IMR-90 (cell line): ENCODE measurements around the gene PRMT7. TPM values are rescaled to one million over a fixed set of nuclear protein-coding genes. Genes with fewer than 3 reads are reported as not detected.

ENCODE experiments used
- ATAC-seq: fragments of 200-7000 bp; cut with Tn5 transposase; 2 replicates; pipeline ENCODE4 v1.9.1; 2020; ENCODE audit warnings: low read depth, mild to moderate bottlenecking, moderate library complexity
- BruUV-seq: library from RNA; stranded (reverse); fragments of 400-500 nt; replicated peaks from 2 replicates; lab custom pipeline; 2021; lab: Mats Ljungman, UMichigan
- CTCF ChIA-PET: fragments of 300-600 bp; formaldehyde crosslinking; extraction: SDS; loops from one replicate; lab custom pipeline; 2021; ENCODE audit warnings: antibody characterized with exemption; lab: Yijun Ruan, JAX
- POLR2A ChIA-PET: fragments of 300-600 bp; sonication (Branson Sonifier 250); formaldehyde crosslinking; loops from one replicate; lab custom pipeline; 2022; ENCODE audit warnings: antibody characterized with exemption; ENCODE audit not compliant: unreplicated experiment; lab: Charles Lee
- DNase-seq: peaks from one replicate; pipeline ENCODE4 v3.0.0; 2013
- H2AFZ ChIP-seq: replicated peaks from 2 replicates; pipeline ENCODE3; 2013; ENCODE audit warnings: low read length, mild to moderate bottlenecking; ENCODE audit not compliant: poor library complexity
- H2AK5ac ChIP-seq: 2 replicates; pipeline ENCODE4 v1.6.1; 2013; ENCODE audit warnings: low read depth, low read length, inconsistent platforms
- H2AK9ac ChIP-seq: replicated peaks from 2 replicates; pipeline ENCODE3; 2013; ENCODE audit warnings: mild to moderate bottlenecking, low read depth, low read length, moderate library complexity; ENCODE audit not compliant: poor library complexity
- H2BK120ac ChIP-seq: 2 replicates; pipeline ENCODE4 v1.6.1; 2013; ENCODE audit warnings: low read depth, low read length, inconsistent platforms
- H2BK15ac ChIP-seq: 3 replicates; pipeline ENCODE4 v1.6.1; 2013; ENCODE audit warnings: low read depth, low read length, inconsistent platforms
- H2BK20ac ChIP-seq: 2 replicates; pipeline ENCODE4 v1.6.1; 2013; ENCODE audit warnings: low read depth, mild to moderate bottlenecking, inconsistent platforms, low read length, moderate library complexity
- H2BK5ac ChIP-seq: 2 replicates; pipeline ENCODE4 v1.6.1; 2013; ENCODE audit warnings: mild to moderate bottlenecking, low read depth, low read length, inconsistent platforms; ENCODE audit not compliant: poor library complexity, severe bottlenecking
- H3K14ac ChIP-seq: replicated peaks from 2 replicates; pipeline ENCODE4 v1.6.1; 2013; ENCODE audit warnings: low read depth, low read length, inconsistent platforms
- H3K18ac ChIP-seq: 2 replicates; pipeline ENCODE4 v1.6.1; 2013; ENCODE audit warnings: low read depth, low read length, control low read depth
- H3K23ac ChIP-seq: 2 replicates; pipeline ENCODE4 v1.6.1; 2013; ENCODE audit warnings: low read depth, low read length, inconsistent platforms
- H3K27ac ChIP-seq: 2 replicates; pipeline ENCODE4 v1.5.1; 2013; ENCODE audit warnings: mild to moderate bottlenecking, control low read depth, low read length; ENCODE audit not compliant: insufficient read depth
- H3K27me3 ChIP-seq: 2 replicates; pipeline ENCODE4 v1.6.1; 2013; ENCODE audit warnings: low read length; ENCODE audit not compliant: control insufficient read depth, insufficient read depth
- H3K36me3 ChIP-seq: 2 replicates; pipeline ENCODE4 v1.6.1; 2013; ENCODE audit warnings: low read length, mixed read lengths; ENCODE audit not compliant: control insufficient read depth, insufficient read depth
- H3K4ac ChIP-seq: 2 replicates; pipeline ENCODE4 v1.6.1; 2013; ENCODE audit warnings: low read depth, low read length, inconsistent platforms
- H3K4me1 ChIP-seq: 2 replicates; pipeline ENCODE4 v1.6.1; 2013; ENCODE audit warnings: low read length, mixed read lengths; ENCODE audit not compliant: control insufficient read depth, insufficient read depth
- H3K4me2 ChIP-seq: 2 replicates; pipeline ENCODE4 v1.6.1; 2013; ENCODE audit warnings: low read depth, mild to moderate bottlenecking, control low read depth, low read length, moderate library complexity
- H3K4me3 ChIP-seq: 2 replicates; pipeline ENCODE4 v1.5.1; 2013; ENCODE audit warnings: low read depth, mild to moderate bottlenecking, control low read depth, low read length, moderate library complexity; ENCODE audit not compliant: insufficient read depth
- H3K56ac ChIP-seq: 2 replicates; pipeline ENCODE4 v1.6.1; 2013; ENCODE audit warnings: low read length, inconsistent platforms; ENCODE audit not compliant: insufficient read depth; ENCODE audit errors: extremely low read depth
- H3K79me1 ChIP-seq, 2 experiments: 2 replicates each; pipeline ENCODE4 v1.6.1; 2013; ENCODE audit warnings: low read length in 2 of 2, inconsistent platforms in 1 of 2, low read depth in 1 of 2
- H3K9ac ChIP-seq: 2 replicates; pipeline ENCODE4 v1.6.1; 2013; ENCODE audit warnings: low read depth, low read length, control low read depth
- H3K9me1 ChIP-seq: 2 replicates; pipeline ENCODE4 v1.6.1; 2013; ENCODE audit warnings: low read length, inconsistent platforms; ENCODE audit not compliant: insufficient read depth
- H3K9me3 ChIP-seq: 2 replicates; pipeline ENCODE4 v1.6.1; 2013; ENCODE audit warnings: low read length; ENCODE audit not compliant: control insufficient read depth, insufficient read depth
- H4K20me1 ChIP-seq: 2 replicates; pipeline ENCODE4 v1.6.1; 2013; ENCODE audit warnings: low read length, inconsistent platforms; ENCODE audit not compliant: insufficient read depth
- H4K5ac ChIP-seq: 2 replicates; pipeline ENCODE4 v1.6.1; 2013; ENCODE audit warnings: mild to moderate bottlenecking, low read depth, low read length, control low read depth
- H4K8ac ChIP-seq, 2 experiments: 2 replicates each; pipeline ENCODE4 v1.6.1; 2013; ENCODE audit warnings: low read depth in 2 of 2, low read length in 2 of 2, control low read depth in 1 of 2, inconsistent platforms in 1 of 2
- H4K91ac ChIP-seq: 2 replicates; pipeline ENCODE4 v1.6.1; 2013; ENCODE audit warnings: low read depth, low read length, inconsistent platforms; ENCODE audit not compliant: insufficient read depth
- BHLHE40 ChIP-seq: fragments of 150-350 bp; IDR thresholded peaks from 2 replicates; pipeline ENCODE4 v1.6.1; 2016; ENCODE audit warnings: mild to moderate bottlenecking, low read depth, low read length
- CEBPB ChIP-seq: IDR thresholded peaks from 2 replicates; pipeline ENCODE4 v1.6.1; 2012; ENCODE audit warnings: low read depth, low read length, improper control_type of control experiment
- MAZ ChIP-seq: IDR thresholded peaks from 2 replicates; pipeline ENCODE4 v1.6.1; 2012; ENCODE audit warnings: low read depth, mild to moderate bottlenecking, low read length, improper control_type of control experiment, moderate library complexity, borderline replicate concordance
- NFE2L2 ChIP-seq: fragments of 150-350 bp; IDR thresholded peaks from 2 replicates; pipeline ENCODE4 v1.6.1; 2016; ENCODE audit warnings: low read depth, mild to moderate bottlenecking, low read length
- RAD21 ChIP-seq: IDR thresholded peaks from 2 replicates; pipeline ENCODE4 v1.6.1; 2012; ENCODE audit warnings: low read length, improper control_type of control experiment
- SMC3 ChIP-seq: fragments of 150-350 bp; IDR thresholded peaks from 2 replicates; pipeline ENCODE4 v1.6.1; 2016; ENCODE audit warnings: low read depth, mild to moderate bottlenecking, antibody characterized with exemption, low read length, moderate library complexity
- WGBS, 2 experiments: methylation state at CpG; one replicate each; pipeline versions ENCODE4 v1.1.5 to v1.1.7; 2013; ENCODE audit warnings: missing lambda C conversion rate in 2 of 2; ENCODE audit not compliant: insufficient read length in 1 of 2; ENCODE audit errors: extremely low coverage in 2 of 2; 5-methylcytosine and 5-hydroxymethylcytosine counted together
- dilution Hi-C: fragments of 300-500 bp; cut with HindIII; formaldehyde crosslinking; loops from one replicate; pipeline ENCODE4 v1.14.3; 2018; ENCODE audit warnings: low sequenced_read_pairs; ENCODE audit not compliant: unreplicated experiment
- in situ Hi-C: fragments of 300-500 bp; cut with MboI; formaldehyde crosslinking; loops from 3 replicates; pipeline ENCODE4 v1.14.3; 2019; ENCODE audit warnings: low sequenced_read_pairs, inconsistent platforms, mixed read lengths
- intact Hi-C: fragments of 100-400 bp; cut with micrococcal nuclease; formaldehyde crosslinking; loops from 2 replicates; pipeline ENCODE4 v1.10.0; 2022
- polyA plus RNA-seq, 3 experiments: library from polyadenylated mRNA; depleted of rRNA; stranded (reverse); fragments of >200 nt; gene quantifications; 2 replicates each; pipeline ENCODE4 v1.2.3, GENCODE V29; 2012; ENCODE audit warnings: low replicate concordance in 1 of 3
- total RNA-seq: library from RNA; depleted of rRNA; stranded (reverse); fragments of >200 nt; gene quantifications from 2 replicates; pipeline ENCODE4 v1.2.3, GENCODE V29; 2012

The PRMT7 gene
- total and polyA plus RNA-seq, 2 of the 4 experiments (the other 2 are of a cell fraction) = 63.1 to 68.6 TPM

DNA sequence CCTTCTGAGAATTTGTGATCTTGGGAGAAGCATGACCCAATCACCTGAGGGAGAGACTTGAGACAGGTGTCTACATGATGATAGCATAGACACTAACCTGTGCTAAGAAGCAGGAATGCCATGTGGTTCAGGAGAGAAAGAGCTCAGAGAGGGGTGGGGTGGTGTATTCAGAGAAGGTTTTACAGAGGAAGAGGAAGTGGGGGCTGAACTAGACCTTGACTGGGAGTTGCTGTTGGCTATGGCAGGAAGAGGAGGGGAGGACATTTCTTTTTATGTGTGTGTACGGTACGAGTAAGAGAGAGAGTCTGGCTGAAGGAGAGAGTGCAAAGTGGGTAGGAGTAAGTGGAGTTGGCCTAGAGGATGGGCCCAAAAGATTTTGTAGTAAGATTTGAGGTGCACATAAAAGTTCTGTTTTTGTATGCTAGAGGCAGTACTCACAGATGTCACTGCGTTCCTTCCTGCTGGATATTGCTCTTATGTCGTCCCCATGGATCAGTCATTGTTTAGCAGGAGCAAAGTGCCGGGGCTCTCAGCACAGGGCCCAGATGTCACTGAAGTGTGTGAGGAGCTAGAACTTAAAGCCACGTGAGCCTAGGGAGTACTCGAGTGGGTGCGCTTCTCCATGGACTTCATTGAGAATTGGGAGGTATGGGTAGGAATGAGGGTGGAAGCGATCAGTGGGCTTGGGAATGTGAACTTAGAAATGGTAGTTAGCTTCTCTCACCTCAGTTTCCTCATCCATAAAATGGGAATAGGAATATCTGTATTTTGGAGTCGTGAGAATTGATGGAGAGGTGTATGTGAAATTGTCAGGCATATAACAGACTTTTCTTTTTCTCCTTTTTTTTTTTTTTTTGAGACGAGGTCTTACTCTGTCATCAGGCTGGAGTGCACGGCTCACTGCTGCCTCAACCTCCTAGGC lies 24.4 kb upstream of the PRMT7 start:
- Histone ChIP-seq H3K27me3 (no peaks in the 10 kb centered on the region), H2AK9ac (no peak overlapping the region), H4K91ac (no peak overlapping the region), H3K27ac (no peak overlapping the region), H3K36me3 (peaks cover 32% of the 10 kb centered on the region), H3K23ac (0 out of 2 replicates have a peak overlapping the region, but pooled peaks have one; percentile 45), H3K14ac (no peak overlapping the region), H3K18ac (no peak overlapping the region), H3K9me3 (no peaks in the 10 kb centered on the region), H2BK120ac (no peak overlapping the region), H2BK15ac (no peak overlapping the region), H2AFZ (no peak overlapping the region), H3K9ac (no peak overlapping the region), H2AK5ac (no peak overlapping the region), H3K4me3 (no peak overlapping the region), H2BK20ac (no peak overlapping the region), H4K8ac (no peak overlapping the region), H4K5ac (no peak overlapping the region), H2BK5ac (no peak overlapping the region), H3K9me1 (peaks cover 36% of the 10 kb centered on the region), H3K4ac (no peak overlapping the region), H3K4me1 (peaks cover 11% of the 10 kb centered on the region), H4K20me1 (peaks cover 67% of the 10 kb centered on the region), H3K79me1 (peaks cover 34 to 94% of the 10 kb centered on the region in 2 experiments), H3K4me2 (no peak overlapping the region), H3K56ac (no peak overlapping the region)
- no peak for TF ChIP-seq RAD21
- no peak for TF ChIP-seq NFE2L2
- no peak for TF ChIP-seq BHLHE40
- TF ChIP-seq CEBPB = no peak
- TF ChIP-seq MAZ = no peak
- TF ChIP-seq SMC3 = no peak
- intact Hi-C loops = no loop called here
- ChIA-PET POLR2A (no interaction called here), CTCF (no interaction called here)
- ATAC-seq (no peak), DNase-seq (no peak)
- in situ Hi-C loops = no loop called here
- WGBS, 2 experiments = 100% methylated on average over 2 of the region's 12 CpGs; no CpG with 5 or more reads in 1 of the 2 experiments
- dilution Hi-C loops = no loop called here
- no TSS peak for BruUV-seq
